Stimulated activated naive CD4-positive, alpha-beta T cell (primary cell): ENCODE results near the gene POP5.

Source experiments
- DNase-seq, 6 experiments: peaks; one replicate each; lab custom pipeline; 2025; lab: John Stamatoyannopoulos, UW

Gene POP5

GRCh38 chr12:120588948-120589930 is 8.0 kb upstream of the POP5 start:
- no peak for DNase-seq

- DNase-seq, result no peak
Observed at GRCh38 chr12:120588371-120588770, 7.2 kb upstream of the POP5 start.

GRCh38 chr12:120586860-120587259 is 5.7 kb upstream of the POP5 start:
- no peak for DNase-seq

- DNase-seq, result no peak
Observed at GRCh38 chr12:120586206-120586605, 5.0 kb upstream of the POP5 start.

GRCh38 chr12:120584343-120585149 is 3.3 kb upstream of the POP5 start:
- DNase-seq, result peak; percentile 13 to 68 (median 36)

GRCh38 chr12:120583478-120584030 is 2.4 kb upstream of the POP5 start:
- DNase-seq, result peak; percentile 47 to 89 (median 74)

- no peak for DNase-seq
Observed at GRCh38 chr12:120581998-120582397, 796 bp upstream of the POP5 start.

- DNase-seq, result no peak
Observed at GRCh38 chr12:120579179-120579578, 2.0 kb downstream of the POP5 start.

- no peak for DNase-seq
Observed at GRCh38 chr12:120574106-120574505, 7.1 kb downstream of the POP5 start.

GRCh38 chr12:120573560-120573959 is 7.6 kb downstream of the POP5 start:
- no peak for DNase-seq

GRCh38 chr12:120571299-120571698 is 9.9 kb downstream of the POP5 start:
- DNase-seq, result no peak

GRCh38 chr12:120563495-120563894 is 17.7 kb downstream of the POP5 start:
- no peak for DNase-seq

- no peak for DNase-seq
Observed at GRCh38 chr12:120562906-120563305, 18.3 kb downstream of the POP5 start.

GRCh38 chr12:120557589-120557988 is 23.6 kb downstream of the POP5 start:
- no peak for DNase-seq

- DNase-seq, result no peak
Observed at GRCh38 chr12:120554678-120555077, 26.5 kb downstream of the POP5 start.

- DNase-seq, result no peak
Observed at GRCh38 chr12:120546050-120546386, 35.2 kb downstream of the POP5 start.

- DNase-seq, result no peak
Observed at GRCh38 chr12:120544691-120545090, 36.5 kb downstream of the POP5 start.

- DNase-seq, result no peak
Observed at GRCh38 chr12:120542166-120542565, 39.0 kb downstream of the POP5 start.

- DNase-seq, result no peak
Observed at GRCh38 chr12:120540445-120540844, 40.8 kb downstream of the POP5 start.

- DNase-seq, result no peak
Observed at GRCh38 chr12:120539303-120539702, 41.9 kb downstream of the POP5 start.

- no peak for DNase-seq
Observed at GRCh38 chr12:120538281-120539156, 42.7 kb downstream of the POP5 start.

- DNase-seq, result no peak
Observed at GRCh38 chr12:120537856-120538220, 43.4 kb downstream of the POP5 start.
